Measurements from ENCODE around the gene TMX4. TPM values are rescaled to one million over a fixed set of nuclear protein-coding genes. Genes with fewer than 3 reads are reported as not detected.

The TMX4 gene
- total RNA-seq, 4 donors from 2014 or later = 23.6 to 32.9 (median 28.1) TPM

- 86 to 94% methylated on average over 3 of the region's 3 CpGs for WGBS, 2 donors (ENCODE audit: low coverage in 1 of 2)
- Histone ChIP-seq H3K36me3 (no peaks in the 10 kb centered on the region), H3K4me3 (no peak overlapping the region), H3K27ac (no peak overlapping the region), H3K27me3 (no peaks in the 10 kb centered on the region), H3K9me3 (no peaks in the 10 kb centered on the region), H3K4me1 (peaks cover 0 to 4% (median 2%) of the 10 kb centered on the region in 4 donors)
- no peak for DNase-seq
- no peak for TF ChIP-seq CTCF (IDR thresholded peaks at IDR 0.05)
- TF ChIP-seq POLR2AphosphoS5 (IDR thresholded peaks at IDR 0.05) = no peak
- TF ChIP-seq EP300 (IDR thresholded peaks at IDR 0.05; ENCODE audit: low read depth) = no peak
- TF ChIP-seq POLR2A (IDR thresholded peaks at IDR 0.05) = no peak
- in situ Hi-C loops (cut with MboI; ENCODE audit: low pct_ligation_motif_present in 1 of 4, low pct_unique_long_range_greater_than_20kb in 1 of 4, low sequenced_read_pairs in 3 of 4) (loop anchor here in 1 of 4 donors (25.0 kb wide), 1 partner anchor 775 kb away; no protein-coding TSS in a partner anchor), intact Hi-C loops (cut with DNase I; ENCODE audit: low total_unique reads) (loop anchor here (2.0 kb wide), 1 partner anchor 785 kb away; no protein-coding TSS in a partner anchor)
These were observed 82.2 kb downstream of the TMX4 start for GRCh38 chr20:7937328-7937727.

DNA sequence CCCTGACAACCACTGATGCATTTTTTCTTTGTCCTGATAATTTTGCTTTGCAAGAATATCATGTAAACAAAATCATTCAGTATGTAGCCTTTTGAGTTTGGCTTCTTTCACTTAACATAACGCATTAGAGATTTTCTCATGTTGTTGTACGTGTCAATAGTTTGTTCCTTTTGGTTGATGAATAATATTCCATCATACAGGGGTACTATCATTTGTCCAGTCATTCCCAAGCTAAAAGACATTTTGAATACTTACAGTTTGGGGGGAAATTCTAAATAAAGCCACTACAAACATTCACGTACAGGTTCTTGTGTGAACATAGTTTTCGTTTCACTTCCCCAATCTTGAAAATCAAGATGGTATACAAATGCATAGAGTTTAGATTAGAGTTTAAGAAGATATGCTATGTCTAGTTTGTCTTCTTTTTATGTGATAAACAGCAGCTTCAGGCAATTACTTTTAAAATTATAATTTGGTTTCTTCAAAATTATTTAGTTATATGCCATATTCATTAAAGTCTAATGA lies 84.5 kb downstream of the TMX4 start:
- TF ChIP-seq POLR2AphosphoS5 (IDR thresholded peaks at IDR 0.05) (no peak), CTCF (IDR thresholded peaks at IDR 0.05) (no peak), POLR2A (IDR thresholded peaks at IDR 0.05) (no peak)
- Histone ChIP-seq H3K9me3 (no peaks in the 10 kb centered on the region), H3K27ac (no peak overlapping the region), H3K36me3 (no peaks in the 10 kb centered on the region), H3K4me1 (peaks cover 0 to 4% (median 2%) of the 10 kb centered on the region in 4 donors), H3K27me3 (no peaks in the 10 kb centered on the region), H3K4me3 (no peak overlapping the region)
- intact Hi-C loops (cut with DNase I; ENCODE audit: low total_unique reads) (no loop called here), in situ Hi-C loops (cut with MboI; ENCODE audit: low pct_ligation_motif_present in 1 of 4, low pct_unique_long_range_greater_than_20kb in 1 of 4, low sequenced_read_pairs in 3 of 4) (loop anchor here in 1 of 4 donors (25.0 kb wide), 1 partner anchor 777 kb away; no protein-coding TSS in a partner anchor)
- WGBS, 2 donors (ENCODE audit: low coverage in 1 of 2) = 76 to 80% methylated on average over 4 of the region's 4 CpGs
- no peak for DNase-seq

GRCh38 chr20:7933346-7933745 lies 86.2 kb downstream of the TMX4 start:
- Histone ChIP-seq H3K4me1 (peaks cover 0 to 4% (median 2%) of the 10 kb centered on the region in 4 donors), H3K36me3 (no peaks in the 10 kb centered on the region), H3K4me3 (no peak overlapping the region), H3K9me3 (no peaks in the 10 kb centered on the region), H3K27ac (no peak overlapping the region), H3K27me3 (no peaks in the 10 kb centered on the region)
- in situ Hi-C loops (cut with MboI; ENCODE audit: low pct_ligation_motif_present in 1 of 4, low pct_unique_long_range_greater_than_20kb in 1 of 4, low sequenced_read_pairs in 3 of 4) (loop anchor here in 1 of 4 donors (25.0 kb wide), 1 partner anchor 779 kb away; no protein-coding TSS in a partner anchor), intact Hi-C loops (cut with DNase I; ENCODE audit: low total_unique reads) (no loop called here)
- no peak for DNase-seq
- 36 to 75% methylated on average over 1 of the region's 1 CpG for WGBS, 2 donors (ENCODE audit: low coverage in 1 of 2)
- no peak for TF ChIP-seq EP300 (IDR thresholded peaks at IDR 0.05; ENCODE audit: low read depth)
- TF ChIP-seq POLR2AphosphoS5 (IDR thresholded peaks at IDR 0.05) = no peak

GRCh38 chr20:7930343-7930742 lies 89.2 kb downstream of the TMX4 start:
- Histone ChIP-seq H3K27ac (no peak overlapping the region), H3K36me3 (no peaks in the 10 kb centered on the region), H3K4me1 (no peaks in the 10 kb centered on the region), H3K4me3 (no peak overlapping the region), H3K9me3 (no peaks in the 10 kb centered on the region), H3K27me3 (no peaks in the 10 kb centered on the region)
- TF ChIP-seq EP300 (IDR thresholded peaks at IDR 0.05; ENCODE audit: low read depth) (no peak), POLR2AphosphoS5 (IDR thresholded peaks at IDR 0.05) (no peak), POLR2A (IDR thresholded peaks at IDR 0.05) (no peak), CTCF (IDR thresholded peaks at IDR 0.05) (no peak)
- intact Hi-C loops (cut with DNase I; ENCODE audit: low total_unique reads) (no loop called here), in situ Hi-C loops (cut with MboI; ENCODE audit: low pct_ligation_motif_present in 1 of 4, low pct_unique_long_range_greater_than_20kb in 1 of 4, low sequenced_read_pairs in 3 of 4) (loop anchor here in 1 of 4 donors (25.0 kb wide), 1 partner anchor 782 kb away; no protein-coding TSS in a partner anchor)
- DNase-seq = no peak

Other genes with a start within 250 kb of the TMX4 start
- not detected for gene HAO1, start 79.3 kb downstream of the TMX4 start, total RNA-seq
- gene PLCB1, start 112.5 kb upstream of the TMX4 start, total RNA-seq = 10 to 100 TPM; 13.1 to 18.6 (median 15.8) TPM

All from transverse colon (tissue), 4 donors.